Transverse colon (tissue), 4 donors: ENCODE results near the gene C10orf67. TPM values are rescaled to one million over a fixed set of nuclear protein-coding genes. Genes with fewer than 3 reads are reported as not detected.

Experiments used
- DNase-seq: peaks from one replicate; pipeline ENCODE4 v3.0.0-alpha.2; 2019
- H3K27ac ChIP-seq, 4 donors: fragments of 200-600 bp; sonication (generic); 2 replicates each; pipeline ENCODE4 v1.5.1; 2016 to 2018; ENCODE audit warnings: inconsistent platforms in 4 of 4
- H3K27me3 ChIP-seq: fragments of 200-600 bp; sonication (generic); 2 replicates; pipeline ENCODE4 v1.5.1; 2017; ENCODE audit warnings: inconsistent platforms
- H3K36me3 ChIP-seq, 4 donors: fragments of 200-600 bp; sonication (generic); 2 replicates each; pipeline ENCODE4 v1.5.1; 2017 to 2019; ENCODE audit warnings: inconsistent platforms in 4 of 4
- H3K4me1 ChIP-seq, 4 donors: fragments of 200-600 bp; sonication (generic); 2 replicates each; pipeline ENCODE4 v1.5.1; 2017 to 2020; ENCODE audit warnings: inconsistent platforms in 4 of 4
- H3K4me3 ChIP-seq, 4 donors: fragments of 200-600 bp; sonication (generic); 1 replicate in 1 of 4; 2 replicates in 3 of 4; pipeline versions ENCODE4 v1.5.1 to v1.6.1; 2017 to 2019; ENCODE audit warnings: inconsistent platforms in 4 of 4
- H3K9me3 ChIP-seq, 2 donors: fragments of 200-600 bp; sonication (generic); 2 replicates each; pipeline ENCODE4 v1.5.1; 2017 to 2019; ENCODE audit warnings: inconsistent platforms in 2 of 2
- CTCF ChIP-seq, 5 experiments: fragments of 200-600 bp in 3 of 5; fragments of 450-650 bp in 2 of 5; sonication (generic) in 3 of 5; IDR thresholded peaks; 1 replicate in 2 of 5; 2 replicates in 3 of 5; pipeline ENCODE4 v1.5.1; 2016 to 2017; ENCODE audit warnings: antibody characterized with exemption in 5 of 5, inconsistent platforms in 3 of 5, mild to moderate bottlenecking in 2 of 5, moderate library complexity in 1 of 5
- EP300 ChIP-seq: sonication (generic); formaldehyde crosslinking; IDR thresholded peaks from one replicate; pipeline ENCODE4 v1.6.1; 2017; ENCODE audit warnings: antibody characterized with exemption, low read depth
- POLR2A ChIP-seq: fragments of 450-650 bp; IDR thresholded peaks from one replicate; pipeline ENCODE4 v1.6.1; 2016; ENCODE audit warnings: antibody characterized with exemption, mild to moderate bottlenecking, moderate library complexity
- POLR2AphosphoS5 ChIP-seq, 3 donors: sonication (generic); formaldehyde crosslinking; IDR thresholded peaks; one replicate each; pipeline ENCODE4 v1.6.1; 2016; ENCODE audit warnings: antibody characterized with exemption in 3 of 3
- WGBS, 2 donors: methylation state at CpG; one replicate each; pipeline ENCODE4 v1.1.5; 2018; ENCODE audit warnings: low coverage in 1 of 2; 5-methylcytosine and 5-hydroxymethylcytosine counted together
- in situ Hi-C, 4 donors: fragments of 200-750 bp; cut with MboI; loops; one replicate each; pipeline versions ENCODE4 v1.15.0 to v1.15.1; 2017; ENCODE audit warnings: low sequenced_read_pairs in 3 of 4, low pct_ligation_motif_present in 1 of 4, low pct_unique_long_range_greater_than_20kb in 1 of 4
- intact Hi-C: fragments of 100-400 bp; cut with DNase I; formaldehyde crosslinking; loops from one replicate; pipeline ENCODE4 v1.15.1; 2023; ENCODE audit warnings: low total_unique reads
- total RNA-seq, 4 donors: library from RNA; depleted of rRNA; stranded (reverse); fragments of >200 nt; gene quantifications; one replicate each; pipeline ENCODE4 v1.1.0, GENCODE V29; 2016

The C10orf67 gene
- total RNA-seq, 4 donors from 2014 or later, result not detected

- 19 to 21% methylated on average over 14 to 36 of the region's 41 CpGs for WGBS, 2 donors
- Histone ChIP-seq H3K27me3 (peaks cover 96% of the 10 kb centered on the region), H3K4me1 (peaks cover 0 to 17% (median 7%) of the 10 kb centered on the region in 4 donors), H3K36me3 (no peaks in the 10 kb centered on the region), H3K9me3 (no peaks in the 10 kb centered on the region), H3K4me3 (no peak overlapping the region), H3K27ac (no peak overlapping the region)
- intact Hi-C loops, result no loop called here
- TF ChIP-seq CTCF (IDR thresholded peaks at IDR 0.05), result no peak
- TF ChIP-seq EP300, result no peak
- TF ChIP-seq POLR2A, result no peak
- no peak for TF ChIP-seq POLR2AphosphoS5 (IDR thresholded peaks at IDR 0.05)
- no peak for DNase-seq
- in situ Hi-C loops, result loop anchor here in 2 of 4 donors (25.0 kb wide), 2 partner anchors 365 to 1390 kb away; no protein-coding TSS in a partner anchor
Measured at GRCh38 chr10:23172429-23173213, 172.0 kb downstream of the C10orf67 start.

DNA sequence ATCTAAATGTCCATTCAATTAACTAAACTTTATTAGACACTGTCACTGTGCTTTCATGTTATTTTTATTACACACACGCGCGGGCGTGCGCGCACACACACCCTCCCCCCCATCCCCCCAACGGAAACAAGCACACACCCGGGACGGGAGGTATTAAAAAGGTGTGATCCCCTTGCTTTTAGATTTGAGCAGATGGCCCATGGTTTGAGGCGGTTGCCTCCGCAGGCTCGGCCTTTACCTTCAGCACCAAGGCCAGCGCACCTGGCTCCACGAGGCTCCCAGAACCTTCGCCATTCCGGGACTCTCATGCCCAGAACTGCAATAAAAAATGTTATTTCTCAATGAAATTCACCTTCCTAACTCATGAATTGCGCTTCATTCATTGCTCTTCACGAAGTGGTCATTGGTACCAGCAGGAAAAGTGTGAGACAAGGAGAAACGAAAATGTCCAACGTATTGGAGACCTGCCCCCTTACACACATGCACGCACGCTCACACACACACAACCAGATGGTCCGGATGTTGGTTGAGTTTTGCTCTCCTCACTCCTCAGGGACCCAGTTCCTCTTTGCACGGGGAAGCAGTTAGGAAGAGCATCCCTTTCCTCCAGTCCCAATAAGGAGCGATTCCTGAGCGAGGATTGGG, 173.2 kb downstream of the C10orf67 start:
- H3K27ac ChIP-seq, result no peak overlapping the region
- no peaks in the 10 kb centered on the region for H3K36me3 ChIP-seq
- in situ Hi-C loops (loop anchor here in 2 of 4 donors (25.0 kb wide), 2 partner anchors 366 to 1391 kb away; no protein-coding TSS in a partner anchor), intact Hi-C loops (no loop called here)
- TF ChIP-seq POLR2AphosphoS5 (IDR thresholded peaks at IDR 0.05), result no peak
- no peak for TF ChIP-seq EP300
- TF ChIP-seq POLR2A, result no peak
- TF ChIP-seq CTCF (IDR thresholded peaks at IDR 0.05), result no peak
- no peak for DNase-seq
- H3K4me1 ChIP-seq, result peaks cover 0 to 17% (median 7%) of the 10 kb centered on the region in 4 donors
- H3K9me3 ChIP-seq, result no peaks in the 10 kb centered on the region
- no peak overlapping the region for H3K4me3 ChIP-seq
- peaks cover 83% of the 10 kb centered on the region for H3K27me3 ChIP-seq
- 28 to 30% methylated on average over 14 to 26 of the region's 26 CpGs for WGBS, 2 donors

- peaks cover 10% of the 10 kb centered on the region for H3K27me3 ChIP-seq
- in situ Hi-C loops (loop anchor here in 2 of 4 donors (25.0 kb wide), 2 partner anchors 379 to 1404 kb away; no protein-coding TSS in a partner anchor), intact Hi-C loops (no loop called here)
- 3 to 6% methylated on average over 5 of the region's 5 CpGs for WGBS, 2 donors
- H3K4me1 ChIP-seq, result peaks cover 0 to 4% (median 0%) of the 10 kb centered on the region in 4 donors
- TF ChIP-seq POLR2AphosphoS5 (IDR thresholded peaks at IDR 0.05) (no peak), CTCF (IDR thresholded peaks at IDR 0.05) (peak; percentile 66 to 77 (median 72))
- no peak overlapping the region for H3K27ac ChIP-seq
- peak; percentile 27 for DNase-seq
- no peaks in the 10 kb centered on the region for H3K36me3 ChIP-seq
- H3K9me3 ChIP-seq, result no peaks in the 10 kb centered on the region
- peak overlapping the region in 1 of 4 donors; percentile 3 for H3K4me3 ChIP-seq
Measured at GRCh38 chr10:23158370-23158769, 186.2 kb downstream of the C10orf67 start.

DNA sequence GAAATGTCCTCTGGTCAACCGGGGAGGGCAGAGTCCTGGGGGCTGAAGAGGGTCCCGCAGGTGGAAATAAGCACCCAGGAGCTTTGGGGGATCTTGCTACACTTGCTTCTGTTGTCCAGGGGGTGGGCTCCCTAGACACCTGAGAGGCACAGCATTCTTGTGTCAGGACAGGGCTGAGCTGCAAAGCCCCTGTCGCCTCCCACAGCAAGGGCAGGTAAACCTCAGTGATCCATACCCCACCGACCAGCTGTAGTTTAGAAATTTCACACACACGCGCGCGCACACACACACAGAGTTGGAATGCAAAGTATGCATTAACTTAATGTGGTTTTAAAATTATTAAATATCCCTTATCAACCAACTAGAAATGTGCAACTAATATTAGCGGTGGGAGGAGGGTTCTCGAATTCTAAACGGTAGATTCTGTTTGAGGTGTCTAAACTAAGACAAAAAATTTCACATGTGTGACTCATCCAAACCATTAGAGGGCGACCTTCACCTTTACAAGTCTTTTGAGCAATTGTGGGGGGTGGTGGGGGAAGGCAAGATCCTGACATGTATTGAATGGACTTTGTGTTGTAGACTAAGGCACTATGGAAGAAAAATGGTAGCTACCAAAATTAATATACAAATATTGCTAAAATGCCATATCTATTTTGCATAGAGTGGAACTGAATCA, 186.8 kb downstream of the C10orf67 start:
- no peaks in the 10 kb centered on the region for H3K9me3 ChIP-seq
- WGBS, 2 donors, result 47 to 49% methylated on average over 11 to 12 of the region's 12 CpGs
- peaks cover 10% of the 10 kb centered on the region for H3K27me3 ChIP-seq
- DNase-seq, result no peak
- H3K27ac ChIP-seq, result no peak overlapping the region
- peak overlapping the region in 1 of 4 donors; percentile 3 for H3K4me3 ChIP-seq
- no peaks in the 10 kb centered on the region for H3K36me3 ChIP-seq
- peaks cover 0 to 4% (median 0%) of the 10 kb centered on the region in 4 donors for H3K4me1 ChIP-seq
- intact Hi-C loops (no loop called here), in situ Hi-C loops (loop anchor here in 2 of 4 donors (25.0 kb wide), 2 partner anchors 379 to 1404 kb away; no protein-coding TSS in a partner anchor)
- TF ChIP-seq POLR2A (no peak), CTCF (IDR thresholded peaks at IDR 0.05) (no peak), EP300 (no peak), POLR2AphosphoS5 (IDR thresholded peaks at IDR 0.05) (no peak)
